H1 (cell line): ENCODE measurements around the gene FAM210A. TPM values are rescaled to one million over a fixed set of nuclear protein-coding genes. Genes with fewer than 3 reads are reported as not detected.

Experiments used
- CTCF ChIA-PET: fragments of 300-600 bp; sonication (Branson Sonifier 250); formaldehyde crosslinking; loops from one replicate; lab custom pipeline; 2021; ENCODE audit not compliant: partially characterized antibody; lab: Charles Lee
- POLR2A ChIA-PET: fragments of 300-600 bp; sonication (Branson Sonifier 250); formaldehyde crosslinking; loops from one replicate; lab custom pipeline; 2021; ENCODE audit warnings: inconsistent platforms; ENCODE audit not compliant: partially characterized antibody; lab: Charles Lee
- DNase-seq, 2 experiments: peaks; one replicate each; pipeline versions ENCODE4 v3.0.0 to v3.0.0-alpha.2; 2010 to 2022; ENCODE audit warnings: low spot score in 2 of 2, low read depth in 1 of 2, mixed read lengths in 1 of 2
- FAIRE-seq: peaks from 2 replicates; lab custom pipeline; 2011; peaks lifted over from hg19 to GRCh38; lab: Jason Lieb, UNC
- H2AFZ ChIP-seq: 2 replicates; pipeline ENCODE4 v1.8.1; 2012; ENCODE audit warnings: low read length, inconsistent platforms
- H2AK5ac ChIP-seq: 2 replicates; pipeline ENCODE4 v1.6.1; 2013; ENCODE audit warnings: low read depth, low read length
- H2BK120ac ChIP-seq: replicated peaks from 2 replicates; pipeline ENCODE3; 2013; ENCODE audit warnings: low read depth, low read length, inconsistent platforms
- H2BK12ac ChIP-seq: 2 replicates; pipeline ENCODE4 v1.6.1; 2013; ENCODE audit warnings: low read depth, low read length
- H2BK15ac ChIP-seq: 2 replicates; pipeline ENCODE4 v1.6.1; 2013; ENCODE audit warnings: low read length
- H2BK20ac ChIP-seq: 2 replicates; pipeline ENCODE4 v1.6.1; 2013; ENCODE audit warnings: low read length
- H2BK5ac ChIP-seq: 2 replicates; pipeline ENCODE4 v1.6.1; 2013; ENCODE audit warnings: low read depth, low read length
- H3K14ac ChIP-seq: 2 replicates; pipeline ENCODE4 v1.6.1; 2013; ENCODE audit warnings: inconsistent platforms; ENCODE audit not compliant: insufficient read length
- H3K18ac ChIP-seq: 2 replicates; pipeline ENCODE4 v1.6.1; 2013; ENCODE audit warnings: low read length; ENCODE audit errors: extremely low read depth
- H3K23ac ChIP-seq: 2 replicates; pipeline ENCODE4 v1.6.1; 2013; ENCODE audit warnings: inconsistent platforms; ENCODE audit not compliant: insufficient read length
- H3K23me2 ChIP-seq: 2 replicates; pipeline ENCODE4 v1.6.1; 2013; ENCODE audit warnings: low read depth, low read length
- H3K27ac ChIP-seq: 2 replicates; pipeline ENCODE4 v1.6.1; 2011; ENCODE audit warnings: low read depth, low read length, inconsistent platforms
- H3K27me3 ChIP-seq, 4 experiments: replicated peaks in 1 of 4; 1 replicate in 1 of 4; 2 replicates in 3 of 4; pipeline versions ENCODE4 v1.6.1 to v1.8.1; 2011 to 2013; ENCODE audit warnings: low read length in 3 of 4, mild to moderate bottlenecking in 3 of 4, inconsistent platforms in 2 of 4, mixed read lengths in 2 of 4, moderate library complexity in 1 of 4; ENCODE audit not compliant: control insufficient read depth in 3 of 4, insufficient read depth in 3 of 4; ENCODE audit errors: extremely low read depth in 1 of 4
- H3K36me3 ChIP-seq, 4 experiments: 2 replicates each; pipeline versions ENCODE4 v1.6.1 to v1.8.1; 2011 to 2013; ENCODE audit warnings: mild to moderate bottlenecking in 4 of 4, low read length in 3 of 4, moderate library complexity in 2 of 4, control low read depth in 1 of 4, inconsistent platforms in 1 of 4; ENCODE audit not compliant: insufficient read depth in 4 of 4, control insufficient read depth in 2 of 4
- H3K4ac ChIP-seq: replicated peaks from 2 replicates; pipeline ENCODE3; 2013; ENCODE audit warnings: low read length, low read depth, mixed read lengths, inconsistent platforms; ENCODE audit not compliant: insufficient read length
- H3K4me1 ChIP-seq, 4 experiments: replicated peaks in 1 of 4; 1 replicate in 1 of 4; 2 replicates in 3 of 4; pipeline versions ENCODE4 v1.6.1 to v1.8.1; 2011 to 2013; ENCODE audit warnings: low read length in 3 of 4, inconsistent platforms in 2 of 4, mixed read lengths in 1 of 4; ENCODE audit not compliant: insufficient read depth in 4 of 4, control insufficient read depth in 3 of 4
- H3K4me2 ChIP-seq, 2 experiments: 2 replicates each; pipeline versions ENCODE4 v1.6.1 to v1.8.1; 2011 to 2013; ENCODE audit warnings: low read depth in 2 of 2, low read length in 2 of 2, control low read depth in 1 of 2, inconsistent platforms in 1 of 2, mild to moderate bottlenecking in 1 of 2; ENCODE audit not compliant: insufficient read depth in 1 of 2
- H3K4me3 ChIP-seq, 4 experiments: fragments of 200-600, 300-600 bp in 1 of 4; sonication (generic), shearing (Covaris generic), sonication (Bioruptor Twin) in 1 of 4; 2 replicates each; pipeline versions ENCODE4 v1.5.1 to v1.8.1; 2011 to 2016; ENCODE audit warnings: low read length in 4 of 4, low read depth in 3 of 4, control low read depth in 2 of 4, inconsistent platforms in 2 of 4, mild to moderate bottlenecking in 2 of 4, mixed read lengths in 1 of 4, moderate library complexity in 1 of 4; ENCODE audit not compliant: insufficient read depth in 2 of 4; ENCODE audit errors: extremely low read depth in 1 of 4
- H3K56ac ChIP-seq: replicated peaks from 2 replicates; pipeline ENCODE3; 2013; ENCODE audit warnings: low read depth, mild to moderate bottlenecking, mixed read lengths, low read length, inconsistent platforms; ENCODE audit not compliant: insufficient read length
- H3K79me1 ChIP-seq: 2 replicates; pipeline ENCODE4 v1.6.1; 2013; ENCODE audit warnings: low read depth, low read length, control low read depth
- H3K79me2 ChIP-seq, 2 experiments: 2 replicates each; pipeline versions ENCODE4 v1.6.1 to v1.8.1; 2012 to 2013; ENCODE audit warnings: low read length in 2 of 2, mild to moderate bottlenecking in 2 of 2, inconsistent platforms in 1 of 2; ENCODE audit not compliant: insufficient read depth in 2 of 2, control insufficient read depth in 1 of 2
- H3K9ac ChIP-seq, 4 experiments: replicated peaks in 1 of 4; 1 replicate in 1 of 4; 2 replicates in 3 of 4; pipeline versions ENCODE4 v1.6.1 to v1.8.1; 2011 to 2013; ENCODE audit warnings: low read depth in 3 of 4, low read length in 3 of 4, control low read depth in 2 of 4, mild to moderate bottlenecking in 2 of 4, moderate library complexity in 2 of 4, inconsistent platforms in 1 of 4; ENCODE audit errors: extremely low read depth in 1 of 4
- H3K9me3 ChIP-seq, 2 experiments: 2 replicates each; pipeline versions ENCODE4 v1.6.1 to v1.8.1; 2012 to 2013; ENCODE audit warnings: mild to moderate bottlenecking in 2 of 2, moderate library complexity in 2 of 2, control low read depth in 1 of 2, inconsistent platforms in 1 of 2, low read depth in 1 of 2, low read length in 1 of 2, mixed read lengths in 1 of 2; ENCODE audit not compliant: insufficient read depth in 2 of 2
- H4K20me1 ChIP-seq, 2 experiments: replicated peaks in 1 of 2; 2 replicates each; pipeline versions ENCODE3 to v1.8.1; 2011 to 2013; ENCODE audit warnings: inconsistent platforms in 2 of 2, low read length in 2 of 2, mild to moderate bottlenecking in 1 of 2; ENCODE audit not compliant: insufficient read depth in 2 of 2, control insufficient read depth in 1 of 2
- H4K5ac ChIP-seq: 2 replicates; pipeline ENCODE4 v1.6.1; 2013; ENCODE audit warnings: low read length, low read depth, mixed read lengths, inconsistent platforms; ENCODE audit not compliant: insufficient read length
- H4K8ac ChIP-seq: 2 replicates; pipeline ENCODE4 v1.8.0; 2013; ENCODE audit warnings: mild to moderate bottlenecking, moderate library complexity, low read length, inconsistent platforms; ENCODE audit not compliant: insufficient read depth; ENCODE audit errors: extremely low read depth
- H4K91ac ChIP-seq: replicated peaks from 2 replicates; pipeline ENCODE3; 2013; ENCODE audit warnings: low read length, mixed read lengths, inconsistent platforms; ENCODE audit not compliant: insufficient read length
- CBX5 ChIP-seq: fragments of 300-800, 300-1000 bp; sonication (generic); IDR thresholded peaks from 2 replicates; pipeline ENCODE4 v1.7.1; 2016; ENCODE audit warnings: antibody characterized with exemption, low read length, low read depth
- CHD1 ChIP-seq: IDR thresholded peaks from 2 replicates; pipeline ENCODE4 v1.6.1; 2012; ENCODE audit warnings: low read depth, low read length, improper control_type of control experiment
- FOSL1 ChIP-seq: IDR thresholded peaks from 2 replicates; pipeline ENCODE4 v1.6.1; 2011; ENCODE audit warnings: mild to moderate bottlenecking, low read depth, low read length, moderate library complexity; ENCODE audit not compliant: insufficient read depth
- HDAC2 ChIP-seq, 2 experiments: fragments of 300-600 bp in 1 of 2; sonication (generic) in 1 of 2; IDR thresholded peaks; 2 replicates each; pipeline ENCODE4 v1.6.1; 2011 to 2012; ENCODE audit warnings: low read depth in 2 of 2, low read length in 2 of 2, mild to moderate bottlenecking in 2 of 2, moderate library complexity in 2 of 2, borderline replicate concordance in 1 of 2, inconsistent platforms in 1 of 2
- KDM4A ChIP-seq: IDR thresholded peaks from one replicate; pipeline ENCODE4 v1.7.1; 2012; ENCODE audit warnings: low read depth, mild to moderate bottlenecking, moderate library complexity, low read length, inconsistent platforms; ENCODE audit not compliant: severe bottlenecking
- RAD21 ChIP-seq, 2 experiments: IDR thresholded peaks in 1 of 2; conservative IDR thresholded peaks in 1 of 2; 2 replicates each; pipeline ENCODE4 v1.6.1; 2011; ENCODE audit warnings: low read depth in 2 of 2, low read length in 2 of 2, improper control_type of control experiment in 1 of 2, inconsistent platforms in 1 of 2, mild to moderate bottlenecking in 1 of 2, moderate library complexity in 1 of 2
- SP2 ChIP-seq: IDR thresholded peaks from 2 replicates; pipeline ENCODE4 v1.6.1; 2012; ENCODE audit warnings: mild to moderate bottlenecking, low read length, inconsistent platforms
- SP4 ChIP-seq: IDR thresholded peaks from 2 replicates; pipeline ENCODE4 v1.6.1; 2012; ENCODE audit warnings: low read length, inconsistent platforms
- TAF7 ChIP-seq: optimal IDR thresholded peaks from 2 replicates; pipeline ENCODE3; 2011; ENCODE audit warnings: low read depth, mild to moderate bottlenecking, inconsistent platforms, low read length, moderate library complexity, borderline replicate concordance
- WGBS, 2 experiments: shearing (Covaris generic) in 1 of 2; methylation state at CpG; one replicate each; pipeline versions ENCODE4 v1.1.6 to v1.1.7; 2013 to 2015; ENCODE audit warnings: low lambda C conversion rate in 2 of 2, mixed read lengths in 2 of 2, inconsistent platforms in 1 of 2, low coverage in 1 of 2, missing lambda C conversion rate in 1 of 2; ENCODE audit not compliant: insufficient replicate concordance in 2 of 2, insufficient coverage in 1 of 2, insufficient read length in 1 of 2; ENCODE audit errors: extremely low coverage in 1 of 2, missing lambda C conversion rate in 1 of 2; 5-methylcytosine and 5-hydroxymethylcytosine counted together
- polyA plus RNA-seq, 7 experiments: library from polyadenylated mRNA; depleted of rRNA in 3 of 7; stranded (reverse) in 5 of 7; unstranded in 2 of 7; fragments of >200 nt in 5 of 7; fragments of 200-250 nt in 2 of 7; gene quantifications; 1 replicate in 5 of 7; 2 replicates in 1 of 7; 4 replicates in 1 of 7; pipeline versions ENCODE4 v1.2.1 to v1.2.3, GENCODE V29; 2011 to 2013; ENCODE audit warnings: missing spikeins in 2 of 7, mixed read lengths in 2 of 7
- total RNA-seq: library from RNA; stranded (reverse); fragmentation: NEBNext Ultra II Directional; extraction: Animal tissue kit (Norgen Biotek cat#: 25700); gene quantifications from 2 replicates; pipeline ENCODE4 v1.2.1, GENCODE V29; 2021
- TF ChIP-seq, protein P1 (sequence below): IDR thresholded peaks from 2 replicates; pipeline ENCODE4 v1.6.1; 2011; ENCODE audit warnings: low read depth, mild to moderate bottlenecking, low read length; ENCODE audit not compliant: insufficient read depth

Gene FAM210A
- total and polyA plus RNA-seq, 2 of the 8 experiments (the other 6 are each of a cell fraction or from before 2014, with no cell fraction given): 8.2 to 25.4 TPM

DNA sequence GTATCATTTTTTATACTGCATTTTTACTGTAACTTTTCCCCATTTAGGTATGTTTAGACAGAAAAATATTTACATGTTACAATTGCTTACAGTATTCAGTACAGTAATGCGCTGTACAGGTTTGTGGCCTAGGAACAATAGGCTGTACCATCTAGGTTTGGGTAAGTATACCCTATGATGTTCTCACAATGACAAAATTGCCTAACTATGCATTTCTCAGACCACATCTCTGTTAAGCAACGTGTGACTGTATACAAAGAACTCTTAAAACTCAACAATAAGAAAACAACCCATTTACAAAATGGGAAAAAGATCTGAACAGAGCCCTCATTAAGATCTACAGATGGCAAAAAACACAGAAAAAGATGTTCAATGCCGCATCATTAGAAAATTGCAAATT lies 29.4 kb downstream of the FAM210A start:
- no peak overlapping the region for H2BK20ac ChIP-seq
- no peak for DNase-seq
- no peak overlapping the region for H3K4me2 ChIP-seq
- H2AFZ ChIP-seq: no peak overlapping the region
- no peak overlapping the region for H3K23ac ChIP-seq
- peaks cover 9 to 18% of the 10 kb centered on the region in 2 experiments; a peak in 3 of 4 replicates for H3K9me3 ChIP-seq
- H2BK12ac ChIP-seq: no peak overlapping the region
- no peaks in the 10 kb centered on the region for H3K27me3 ChIP-seq
- H2BK120ac ChIP-seq: no peak overlapping the region
- H4K5ac ChIP-seq: no peak overlapping the region
- CTCF ChIA-PET: interaction anchor here (1.0 kb wide), 1 partner anchor 27 kb away, joined by 3 read pairs; no protein-coding TSS in a partner anchor
- peaks cover 0 to 38% of the 10 kb centered on the region in 2 experiments; a peak in 2 of 4 replicates for H3K79me2 ChIP-seq
- no peak overlapping the region for H3K9ac ChIP-seq
- H4K8ac ChIP-seq: no peak overlapping the region
- H3K14ac ChIP-seq: no peak overlapping the region
- H3K36me3 ChIP-seq: peaks cover 0 to 3% (median 0%) of the 10 kb centered on the region in 4 experiments; a peak in 1 of 8 replicates
- H3K23me2 ChIP-seq: no peaks in the 10 kb centered on the region
- H2BK5ac ChIP-seq: no peak overlapping the region
- no peak overlapping the region for H2BK15ac ChIP-seq
- no peak overlapping the region for H3K27ac ChIP-seq
- TF ChIP-seq CBX5 (no peak), TAF7 (no peak), RAD21 (IDR thresholded peaks at IDR 0.05 in 1 of 2, conservative IDR thresholded peaks at IDR 0.05 in 1 of 2; ENCODE audit: low read depth in 2 of 2, low read length in 2 of 2) (no peak), SP4 (no peak), KDM4A (no peak), FOSL1 (no peak), CHD1 (no peak), SP2 (no peak), HDAC2 (IDR thresholded peaks at IDR 0.05; ENCODE audit: borderline replicate concordance in 1 of 2, low read depth in 2 of 2, low read length in 2 of 2) (no peak)
- TF ChIP-seq, protein P1, sequence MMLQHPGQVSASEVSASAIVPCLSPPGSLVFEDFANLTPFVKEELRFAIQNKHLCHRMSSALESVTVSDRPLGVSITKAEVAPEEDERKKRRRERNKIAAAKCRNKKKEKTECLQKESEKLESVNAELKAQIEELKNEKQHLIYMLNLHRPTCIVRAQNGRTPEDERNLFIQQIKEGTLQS: no peak
- TF ChIP-seq, all 59 proteins: peak for 0
- whole genome bisulfite sequencing, 2 experiments: 91% methylated on average over 3 of the region's 3 CpGs; no CpG with 5 or more reads in 1 of the 2 experiments
- Histone ChIP-seq H3K4ac (no peak overlapping the region), H3K79me1 (no peaks in the 10 kb centered on the region), H3K4me3 (no peak overlapping the region), H4K20me1 (no peaks in the 10 kb centered on the region), H3K56ac (no peak overlapping the region), H3K18ac (no peak overlapping the region), H4K91ac (no peak overlapping the region), H2AK5ac (no peak overlapping the region), H3K4me1 (no peaks in the 10 kb centered on the region)
- FAIRE-seq: no peak
- POLR2A ChIA-PET: no interaction called here
